DND-41 (cell line): ENCODE measurements around the gene TBC1D13.
"Not testable (repeated sequence)": the region's sequence is repeated elsewhere in the genome, so short reads cannot be mapped to it uniquely, and the experiment has no call there.

Source experiments
- EZH2 ChIP-seq: IDR thresholded peaks from 3 replicates; pipeline ENCODE4 v1.6.1; 2012; ENCODE audit warnings: borderline replicate concordance, low read depth, mild to moderate bottlenecking, moderate library complexity, low read length, inconsistent platforms; ENCODE audit not compliant: severe bottlenecking
- TF ChIP-seq, protein P1 (sequence below): IDR thresholded peaks from 2 replicates; pipeline ENCODE4 v1.5.1; 2012; ENCODE audit warnings: borderline replicate concordance, low read length, moderate library complexity, mild to moderate bottlenecking; ENCODE audit not compliant: poor library complexity, severe bottlenecking; ENCODE audit errors: extremely low read depth

DNA sequence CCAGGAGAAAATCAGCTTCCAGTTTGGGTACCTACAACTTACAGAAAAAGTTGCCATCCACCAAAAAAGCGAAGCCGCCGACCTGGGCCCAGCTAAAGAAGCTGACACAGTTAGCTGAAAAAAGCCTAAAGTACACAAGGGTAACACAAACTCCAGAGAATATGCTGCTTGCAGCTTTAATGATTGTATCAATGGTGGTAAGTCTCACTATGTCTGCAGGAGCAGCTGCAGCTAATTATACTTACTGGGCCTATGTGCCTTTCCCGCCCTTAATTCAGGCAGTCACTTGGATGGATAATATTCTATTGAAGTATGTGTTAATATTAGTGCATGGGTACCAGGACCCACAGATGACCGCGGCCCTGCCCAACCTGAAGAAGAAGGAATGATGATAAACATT lies 67.4 kb downstream of the TBC1D13 start:
- TF ChIP-seq, protein P1, sequence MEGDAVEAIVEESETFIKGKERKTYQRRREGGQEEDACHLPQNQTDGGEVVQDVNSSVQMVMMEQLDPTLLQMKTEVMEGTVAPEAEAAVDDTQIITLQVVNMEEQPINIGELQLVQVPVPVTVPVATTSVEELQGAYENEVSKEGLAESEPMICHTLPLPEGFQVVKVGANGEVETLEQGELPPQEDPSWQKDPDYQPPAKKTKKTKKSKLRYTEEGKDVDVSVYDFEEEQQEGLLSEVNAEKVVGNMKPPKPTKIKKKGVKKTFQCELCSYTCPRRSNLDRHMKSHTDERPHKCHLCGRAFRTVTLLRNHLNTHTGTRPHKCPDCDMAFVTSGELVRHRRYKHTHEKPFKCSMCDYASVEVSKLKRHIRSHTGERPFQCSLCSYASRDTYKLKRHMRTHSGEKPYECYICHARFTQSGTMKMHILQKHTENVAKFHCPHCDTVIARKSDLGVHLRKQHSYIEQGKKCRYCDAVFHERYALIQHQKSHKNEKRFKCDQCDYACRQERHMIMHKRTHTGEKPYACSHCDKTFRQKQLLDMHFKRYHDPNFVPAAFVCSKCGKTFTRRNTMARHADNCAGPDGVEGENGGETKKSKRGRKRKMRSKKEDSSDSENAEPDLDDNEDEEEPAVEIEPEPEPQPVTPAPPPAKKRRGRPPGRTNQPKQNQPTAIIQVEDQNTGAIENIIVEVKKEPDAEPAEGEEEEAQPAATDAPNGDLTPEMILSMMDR: not testable (repeated sequence)
- not testable (repeated sequence) for TF ChIP-seq EZH2
